ENCODE results near the gene SCAPER.

- TF ChIP-seq, protein P1, sequence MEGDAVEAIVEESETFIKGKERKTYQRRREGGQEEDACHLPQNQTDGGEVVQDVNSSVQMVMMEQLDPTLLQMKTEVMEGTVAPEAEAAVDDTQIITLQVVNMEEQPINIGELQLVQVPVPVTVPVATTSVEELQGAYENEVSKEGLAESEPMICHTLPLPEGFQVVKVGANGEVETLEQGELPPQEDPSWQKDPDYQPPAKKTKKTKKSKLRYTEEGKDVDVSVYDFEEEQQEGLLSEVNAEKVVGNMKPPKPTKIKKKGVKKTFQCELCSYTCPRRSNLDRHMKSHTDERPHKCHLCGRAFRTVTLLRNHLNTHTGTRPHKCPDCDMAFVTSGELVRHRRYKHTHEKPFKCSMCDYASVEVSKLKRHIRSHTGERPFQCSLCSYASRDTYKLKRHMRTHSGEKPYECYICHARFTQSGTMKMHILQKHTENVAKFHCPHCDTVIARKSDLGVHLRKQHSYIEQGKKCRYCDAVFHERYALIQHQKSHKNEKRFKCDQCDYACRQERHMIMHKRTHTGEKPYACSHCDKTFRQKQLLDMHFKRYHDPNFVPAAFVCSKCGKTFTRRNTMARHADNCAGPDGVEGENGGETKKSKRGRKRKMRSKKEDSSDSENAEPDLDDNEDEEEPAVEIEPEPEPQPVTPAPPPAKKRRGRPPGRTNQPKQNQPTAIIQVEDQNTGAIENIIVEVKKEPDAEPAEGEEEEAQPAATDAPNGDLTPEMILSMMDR (conservative IDR thresholded peaks at IDR 0.05; ENCODE audit: low read depth, low read length): no peak
- TF ChIP-seq EZH2 (IDR thresholded peaks at IDR 0.05; ENCODE audit: borderline replicate concordance, low read depth, low read length, poor library complexity, severe bottlenecking): no peak
Observed at GRCh38 chr15:76313731-76314130, 591.4 kb downstream of the SCAPER start.
